Thyroid gland (tissue), 4 donors: ENCODE data around the gene TAPBPL.

Source experiments
- POLR2A ChIP-seq, 2 donors: fragments of 450-650 bp; IDR thresholded peaks; one replicate each; pipeline ENCODE4 v1.6.1; 2017; ENCODE audit warnings: antibody characterized with exemption in 2 of 2, mild to moderate bottlenecking in 2 of 2, moderate library complexity in 1 of 2
- TF ChIP-seq, protein P1 (sequence below), 6 experiments: fragments of 200-600 bp in 3 of 6; fragments of 450-650 bp in 3 of 6; sonication (generic) in 3 of 6; IDR thresholded peaks; one replicate each; pipeline ENCODE4 v1.5.1; 2016 to 2019; ENCODE audit warnings: antibody characterized with exemption in 6 of 6, mild to moderate bottlenecking in 2 of 6, inconsistent platforms in 1 of 6, moderate library complexity in 1 of 6

DNA sequence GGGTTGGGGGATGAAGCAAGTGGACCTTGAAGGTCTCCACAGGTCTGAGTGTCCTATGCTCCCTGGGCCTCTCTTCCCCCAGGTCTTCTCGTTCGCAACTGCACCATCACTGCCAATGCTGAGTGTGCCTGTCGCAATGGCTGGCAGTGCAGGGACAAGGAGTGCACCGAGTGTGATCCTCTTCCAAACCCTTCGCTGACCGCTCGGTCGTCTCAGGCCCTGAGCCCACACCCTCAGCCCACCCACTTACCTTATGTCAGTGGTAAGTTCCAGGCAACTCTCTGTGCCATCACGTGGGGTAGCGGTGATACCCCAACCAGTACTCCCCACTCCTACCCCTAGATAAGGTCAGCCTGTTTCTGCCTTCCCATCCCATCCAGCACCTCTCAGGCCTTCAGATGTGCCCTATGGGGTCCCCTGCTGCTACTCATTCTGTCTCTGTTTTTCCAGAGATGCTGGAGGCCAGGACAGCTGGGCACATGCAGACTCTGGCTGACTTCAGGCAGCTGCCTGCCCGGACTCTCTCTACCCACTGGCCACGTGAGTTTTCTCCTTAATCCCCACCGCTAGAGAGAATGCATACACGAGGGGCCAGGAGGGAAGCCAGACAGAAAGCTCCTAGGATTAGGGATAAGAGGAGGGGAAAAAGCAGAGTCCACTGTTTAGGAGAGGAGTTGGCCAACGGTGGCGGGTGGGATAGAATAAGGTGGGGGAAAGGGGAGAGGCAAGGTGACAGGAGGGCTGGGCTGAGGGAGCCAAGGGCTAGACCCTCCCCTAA lies 1.6 kb upstream of the TAPBPL start:
- TF ChIP-seq, protein P1, sequence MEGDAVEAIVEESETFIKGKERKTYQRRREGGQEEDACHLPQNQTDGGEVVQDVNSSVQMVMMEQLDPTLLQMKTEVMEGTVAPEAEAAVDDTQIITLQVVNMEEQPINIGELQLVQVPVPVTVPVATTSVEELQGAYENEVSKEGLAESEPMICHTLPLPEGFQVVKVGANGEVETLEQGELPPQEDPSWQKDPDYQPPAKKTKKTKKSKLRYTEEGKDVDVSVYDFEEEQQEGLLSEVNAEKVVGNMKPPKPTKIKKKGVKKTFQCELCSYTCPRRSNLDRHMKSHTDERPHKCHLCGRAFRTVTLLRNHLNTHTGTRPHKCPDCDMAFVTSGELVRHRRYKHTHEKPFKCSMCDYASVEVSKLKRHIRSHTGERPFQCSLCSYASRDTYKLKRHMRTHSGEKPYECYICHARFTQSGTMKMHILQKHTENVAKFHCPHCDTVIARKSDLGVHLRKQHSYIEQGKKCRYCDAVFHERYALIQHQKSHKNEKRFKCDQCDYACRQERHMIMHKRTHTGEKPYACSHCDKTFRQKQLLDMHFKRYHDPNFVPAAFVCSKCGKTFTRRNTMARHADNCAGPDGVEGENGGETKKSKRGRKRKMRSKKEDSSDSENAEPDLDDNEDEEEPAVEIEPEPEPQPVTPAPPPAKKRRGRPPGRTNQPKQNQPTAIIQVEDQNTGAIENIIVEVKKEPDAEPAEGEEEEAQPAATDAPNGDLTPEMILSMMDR (IDR thresholded peaks at IDR 0.05) = no peak
- TF ChIP-seq POLR2A (IDR thresholded peaks at IDR 0.05) = no peak
